HEK293 (cell line): ENCODE results near the gene MYT1.

ENCODE experiments used
- CTCF ChIP-seq: fragments of 450-650 bp; formaldehyde crosslinking; IDR thresholded peaks from 2 replicates; pipeline ENCODE4 v1.5.1; 2016; ENCODE audit warnings: missing biosample characterization, missing genetic modification characterization
- SCRT1 ChIP-seq: fragments of 450-650 bp; formaldehyde crosslinking; IDR thresholded peaks from 2 replicates; pipeline ENCODE4 v1.5.1; 2016; ENCODE audit warnings: missing biosample characterization, missing genetic modification characterization, borderline replicate concordance
- YY2 ChIP-seq: fragments of 450-650 bp; formaldehyde crosslinking; IDR thresholded peaks from 2 replicates; pipeline ENCODE4 v1.5.1; 2016; ENCODE audit warnings: missing biosample characterization, missing genetic modification characterization
- ZBTB1 ChIP-seq: fragments of 450-650 bp; formaldehyde crosslinking; IDR thresholded peaks from 2 replicates; pipeline ENCODE4 v1.5.1; 2016; ENCODE audit warnings: missing biosample characterization, missing genetic modification characterization
- ZBTB8A ChIP-seq: fragments of 450-650 bp; formaldehyde crosslinking; IDR thresholded peaks from 2 replicates; pipeline ENCODE4 v1.5.1; 2016; ENCODE audit warnings: missing biosample characterization, missing genetic modification characterization
- ZNF214 ChIP-seq: fragments of 450-650 bp; formaldehyde crosslinking; IDR thresholded peaks from 2 replicates; pipeline ENCODE4 v1.5.1; 2017; ENCODE audit warnings: missing biosample characterization, mild to moderate bottlenecking, missing genetic modification characterization, borderline replicate concordance
- ZNF302 ChIP-seq: fragments of 450-650 bp; formaldehyde crosslinking; IDR thresholded peaks from 2 replicates; pipeline ENCODE4 v1.5.1; 2016; ENCODE audit warnings: missing biosample characterization, missing genetic modification characterization, low read depth
- ZNF324 ChIP-seq: fragments of 450-650 bp; formaldehyde crosslinking; IDR thresholded peaks from 2 replicates; pipeline ENCODE4 v1.5.1; 2016; ENCODE audit warnings: missing biosample characterization, missing genetic modification characterization
- ZNF433 ChIP-seq: fragments of 450-650 bp; formaldehyde crosslinking; IDR thresholded peaks from 2 replicates; pipeline ENCODE4 v1.5.1; 2016; ENCODE audit warnings: missing biosample characterization, missing genetic modification characterization, low read depth
- TF ChIP-seq, protein P1 (sequence below): fragments of 450-650 bp; formaldehyde crosslinking; IDR thresholded peaks from 2 replicates; pipeline ENCODE4 v1.5.1; 2016; ENCODE audit warnings: missing biosample characterization, missing genetic modification characterization
- TF ChIP-seq, protein P2 (sequence below): sonication (generic); formaldehyde crosslinking; IDR thresholded peaks from 2 replicates; pipeline ENCODE4 v1.8.1; 2022; ENCODE audit warnings: mild to moderate bottlenecking, moderate library complexity, missing genetic modification reagents
- TF ChIP-seq, protein P3 (sequence below): fragments of 450-650 bp; formaldehyde crosslinking; IDR thresholded peaks from 2 replicates; pipeline ENCODE4 v1.5.1; 2016; ENCODE audit warnings: missing biosample characterization, missing genetic modification characterization
- TF ChIP-seq, protein P4 (sequence below): fragments of 450-650 bp; formaldehyde crosslinking; IDR thresholded peaks from 2 replicates; pipeline ENCODE4 v1.5.1; 2016; ENCODE audit warnings: missing biosample characterization, missing genetic modification characterization
- TF ChIP-seq, protein P5 (sequence below): fragments of 450-650 bp; formaldehyde crosslinking; IDR thresholded peaks from 2 replicates; pipeline ENCODE4 v1.5.1; 2016; ENCODE audit warnings: missing biosample characterization, missing genetic modification characterization, borderline replicate concordance

- TF ChIP-seq ZNF214 = no peak
- TF ChIP-seq ZNF324 (tag by site-specific recombination) = no peak
- TF ChIP-seq, protein P1, sequence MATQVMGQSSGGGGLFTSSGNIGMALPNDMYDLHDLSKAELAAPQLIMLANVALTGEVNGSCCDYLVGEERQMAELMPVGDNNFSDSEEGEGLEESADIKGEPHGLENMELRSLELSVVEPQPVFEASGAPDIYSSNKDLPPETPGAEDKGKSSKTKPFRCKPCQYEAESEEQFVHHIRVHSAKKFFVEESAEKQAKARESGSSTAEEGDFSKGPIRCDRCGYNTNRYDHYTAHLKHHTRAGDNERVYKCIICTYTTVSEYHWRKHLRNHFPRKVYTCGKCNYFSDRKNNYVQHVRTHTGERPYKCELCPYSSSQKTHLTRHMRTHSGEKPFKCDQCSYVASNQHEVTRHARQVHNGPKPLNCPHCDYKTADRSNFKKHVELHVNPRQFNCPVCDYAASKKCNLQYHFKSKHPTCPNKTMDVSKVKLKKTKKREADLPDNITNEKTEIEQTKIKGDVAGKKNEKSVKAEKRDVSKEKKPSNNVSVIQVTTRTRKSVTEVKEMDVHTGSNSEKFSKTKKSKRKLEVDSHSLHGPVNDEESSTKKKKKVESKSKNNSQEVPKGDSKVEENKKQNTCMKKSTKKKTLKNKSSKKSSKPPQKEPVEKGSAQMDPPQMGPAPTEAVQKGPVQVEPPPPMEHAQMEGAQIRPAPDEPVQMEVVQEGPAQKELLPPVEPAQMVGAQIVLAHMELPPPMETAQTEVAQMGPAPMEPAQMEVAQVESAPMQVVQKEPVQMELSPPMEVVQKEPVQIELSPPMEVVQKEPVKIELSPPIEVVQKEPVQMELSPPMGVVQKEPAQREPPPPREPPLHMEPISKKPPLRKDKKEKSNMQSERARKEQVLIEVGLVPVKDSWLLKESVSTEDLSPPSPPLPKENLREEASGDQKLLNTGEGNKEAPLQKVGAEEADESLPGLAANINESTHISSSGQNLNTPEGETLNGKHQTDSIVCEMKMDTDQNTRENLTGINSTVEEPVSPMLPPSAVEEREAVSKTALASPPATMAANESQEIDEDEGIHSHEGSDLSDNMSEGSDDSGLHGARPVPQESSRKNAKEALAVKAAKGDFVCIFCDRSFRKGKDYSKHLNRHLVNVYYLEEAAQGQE = no peak
- TF ChIP-seq, protein P2, sequence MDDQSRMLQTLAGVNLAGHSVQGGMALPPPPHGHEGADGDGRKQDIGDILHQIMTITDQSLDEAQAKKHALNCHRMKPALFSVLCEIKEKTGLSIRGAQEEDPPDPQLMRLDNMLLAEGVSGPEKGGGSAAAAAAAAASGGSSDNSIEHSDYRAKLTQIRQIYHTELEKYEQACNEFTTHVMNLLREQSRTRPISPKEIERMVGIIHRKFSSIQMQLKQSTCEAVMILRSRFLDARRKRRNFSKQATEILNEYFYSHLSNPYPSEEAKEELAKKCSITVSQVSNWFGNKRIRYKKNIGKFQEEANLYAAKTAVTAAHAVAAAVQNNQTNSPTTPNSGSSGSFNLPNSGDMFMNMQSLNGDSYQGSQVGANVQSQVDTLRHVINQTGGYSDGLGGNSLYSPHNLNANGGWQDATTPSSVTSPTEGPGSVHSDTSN (CRISPR knock-in tag) = no peak
- TF ChIP-seq, protein P3, sequence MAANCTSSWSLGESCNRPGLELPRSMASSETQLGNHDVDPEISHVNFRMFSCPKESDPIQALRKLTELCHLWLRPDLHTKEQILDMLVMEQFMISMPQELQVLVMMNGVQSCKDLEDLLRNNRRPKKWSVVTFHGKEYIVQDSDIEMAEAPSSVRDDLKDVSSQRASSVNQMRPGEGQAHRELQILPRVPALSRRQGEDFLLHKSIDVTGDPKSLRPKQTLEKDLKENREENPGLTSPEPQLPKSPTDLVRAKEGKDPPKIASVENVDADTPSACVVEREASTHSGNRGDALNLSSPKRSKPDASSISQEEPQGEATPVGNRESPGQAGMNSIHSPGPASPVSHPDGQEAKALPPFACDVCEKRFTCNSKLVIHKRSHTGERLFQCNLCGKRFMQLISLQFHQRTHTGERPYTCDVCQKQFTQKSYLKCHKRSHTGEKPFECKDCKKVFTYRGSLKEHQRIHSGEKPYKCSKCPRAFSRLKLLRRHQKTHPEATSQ (tag by site-specific recombination) = no peak
- TF ChIP-seq ZBTB8A (tag by site-specific recombination) = no peak
- TF ChIP-seq ZNF433 (tag by site-specific recombination) = no peak
- no peak for TF ChIP-seq CTCF
- no peak for TF ChIP-seq ZBTB1 (tag by site-specific recombination)
- TF ChIP-seq, protein P4, sequence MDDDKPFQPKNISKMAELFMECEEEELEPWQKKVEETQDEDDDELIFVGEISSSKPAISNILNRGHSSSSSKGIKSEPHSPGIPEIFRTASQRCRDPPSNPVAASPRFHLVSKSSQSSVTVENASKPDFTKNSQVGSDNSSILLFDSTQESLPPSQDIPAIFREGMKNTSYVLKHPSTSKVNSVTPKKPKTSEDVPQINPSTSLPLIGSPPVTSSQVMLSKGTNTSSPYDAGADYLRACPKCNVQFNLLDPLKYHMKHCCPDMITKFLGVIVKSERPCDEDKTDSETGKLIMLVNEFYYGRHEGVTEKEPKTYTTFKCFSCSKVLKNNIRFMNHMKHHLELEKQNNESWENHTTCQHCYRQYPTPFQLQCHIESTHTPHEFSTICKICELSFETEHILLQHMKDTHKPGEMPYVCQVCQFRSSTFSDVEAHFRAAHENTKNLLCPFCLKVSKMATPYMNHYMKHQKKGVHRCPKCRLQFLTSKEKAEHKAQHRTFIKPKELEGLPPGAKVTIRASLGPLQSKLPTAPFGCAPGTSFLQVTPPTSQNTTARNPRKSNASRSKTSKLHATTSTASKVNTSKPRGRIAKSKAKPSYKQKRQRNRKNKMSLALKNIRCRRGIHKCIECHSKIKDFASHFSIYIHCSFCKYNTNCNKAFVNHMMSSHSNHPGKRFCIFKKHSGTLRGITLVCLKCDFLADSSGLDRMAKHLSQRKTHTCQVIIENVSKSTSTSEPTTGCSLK (tag by site-specific recombination) = no peak
- TF ChIP-seq SCRT1 (tag by site-specific recombination) = no peak
- TF ChIP-seq, protein P5, sequence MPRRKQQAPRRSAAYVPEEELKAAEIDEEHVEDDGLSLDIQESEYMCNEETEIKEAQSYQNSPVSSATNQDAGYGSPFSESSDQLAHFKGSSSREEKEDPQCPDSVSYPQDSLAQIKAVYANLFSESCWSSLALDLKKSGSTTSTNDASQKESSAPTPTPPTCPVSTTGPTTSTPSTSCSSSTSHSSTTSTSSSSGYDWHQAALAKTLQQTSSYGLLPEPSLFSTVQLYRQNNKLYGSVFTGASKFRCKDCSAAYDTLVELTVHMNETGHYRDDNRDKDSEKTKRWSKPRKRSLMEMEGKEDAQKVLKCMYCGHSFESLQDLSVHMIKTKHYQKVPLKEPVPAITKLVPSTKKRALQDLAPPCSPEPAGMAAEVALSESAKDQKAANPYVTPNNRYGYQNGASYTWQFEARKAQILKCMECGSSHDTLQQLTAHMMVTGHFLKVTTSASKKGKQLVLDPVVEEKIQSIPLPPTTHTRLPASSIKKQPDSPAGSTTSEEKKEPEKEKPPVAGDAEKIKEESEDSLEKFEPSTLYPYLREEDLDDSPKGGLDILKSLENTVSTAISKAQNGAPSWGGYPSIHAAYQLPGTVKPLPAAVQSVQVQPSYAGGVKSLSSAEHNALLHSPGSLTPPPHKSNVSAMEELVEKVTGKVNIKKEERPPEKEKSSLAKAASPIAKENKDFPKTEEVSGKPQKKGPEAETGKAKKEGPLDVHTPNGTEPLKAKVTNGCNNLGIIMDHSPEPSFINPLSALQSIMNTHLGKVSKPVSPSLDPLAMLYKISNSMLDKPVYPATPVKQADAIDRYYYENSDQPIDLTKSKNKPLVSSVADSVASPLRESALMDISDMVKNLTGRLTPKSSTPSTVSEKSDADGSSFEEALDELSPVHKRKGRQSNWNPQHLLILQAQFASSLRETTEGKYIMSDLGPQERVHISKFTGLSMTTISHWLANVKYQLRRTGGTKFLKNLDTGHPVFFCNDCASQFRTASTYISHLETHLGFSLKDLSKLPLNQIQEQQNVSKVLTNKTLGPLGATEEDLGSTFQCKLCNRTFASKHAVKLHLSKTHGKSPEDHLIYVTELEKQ (tag by site-specific recombination) = no peak
- no peak for TF ChIP-seq ZNF302 (tag by site-specific recombination)
- no peak for TF ChIP-seq YY2 (tag by site-specific recombination)
These were observed 113.5 kb downstream of the MYT1 start for GRCh38 chr20:64277571-64278316.
